GM12878 (cell line): Measurements from ENCODE around the gene TTC31. TPM values are rescaled to one million over a fixed set of nuclear protein-coding genes. Genes with fewer than 3 reads are reported as not detected.

ENCODE experiments used
- ATAC-seq: fragments of 200-7000 bp; cut with Tn5 transposase; 3 replicates; pipeline ENCODE4 v1.9.1; 2020; ENCODE audit warnings: mild to moderate bottlenecking, moderate library complexity
- BruUV-seq: library from RNA; stranded (reverse); fragments of 400-500 nt; replicated peaks from 2 replicates; lab custom pipeline; 2021; lab: Mats Ljungman, UMichigan
- CTCF ChIA-PET: fragments of 300-600 bp; sonication (Branson Sonifier 250); formaldehyde crosslinking; extraction: SDS; loops from one replicate; lab custom pipeline; 2021; ENCODE audit warnings: inconsistent platforms; lab: Yijun Ruan, JAX
- POLR2A ChIA-PET: fragments of 350-600 bp; formaldehyde crosslinking; extraction: SDS; loops from one replicate; lab custom pipeline; 2021; ENCODE audit warnings: inconsistent platforms; lab: Charles Lee
- RAD21 ChIA-PET: fragments of 300-600 bp; sonication (Branson Sonifier 250); formaldehyde crosslinking; loops from one replicate; lab custom pipeline; 2023; ENCODE audit warnings: antibody characterized with exemption; ENCODE audit not compliant: unreplicated experiment; lab: Charles Lee
- SMC1A ChIA-PET: fragments of 300-600 bp; sonication (Branson Sonifier 250); formaldehyde crosslinking; loops from one replicate; lab custom pipeline; 2023; ENCODE audit not compliant: unreplicated experiment, uncharacterized antibody; lab: Charles Lee
- DNase-seq: peaks from one replicate; pipeline ENCODE4 v3.0.0-alpha.2; 2011; ENCODE audit warnings: low read depth, low spot score
- FAIRE-seq: peaks from 3 replicates; lab custom pipeline; 2011; peaks lifted over from hg19 to GRCh38; lab: Jason Lieb, UNC
- H2AFZ ChIP-seq: 2 replicates; pipeline ENCODE4 v1.6.0; 2011; ENCODE audit warnings: low read depth, low read length, control low read depth; ENCODE audit not compliant: control insufficient read depth
- H3K27ac ChIP-seq: 2 replicates; pipeline ENCODE4 v1.5.1; 2011; ENCODE audit warnings: control low read depth; ENCODE audit not compliant: control insufficient read depth, insufficient read depth
- H3K27me3 ChIP-seq, 2 experiments: replicated peaks in 1 of 2; 2 replicates each; pipeline versions ENCODE4 v1.6.0 to v1.6.1; 2011; ENCODE audit warnings: low read length in 1 of 2; ENCODE audit not compliant: control insufficient read depth in 2 of 2, insufficient read depth in 2 of 2
- H3K36me3 ChIP-seq, 2 experiments: 2 replicates each; pipeline ENCODE4 v1.5.1; 2011; ENCODE audit warnings: low read length in 1 of 2; ENCODE audit not compliant: control insufficient read depth in 2 of 2, insufficient read depth in 2 of 2
- H3K4me1 ChIP-seq: 2 replicates; pipeline ENCODE4 v1.6.1; 2011; ENCODE audit warnings: mild to moderate bottlenecking, low read length, moderate library complexity, mixed read lengths; ENCODE audit not compliant: control insufficient read depth, insufficient read depth
- H3K4me2 ChIP-seq: 2 replicates; pipeline ENCODE4 v1.6.0; 2011; ENCODE audit warnings: control low read depth; ENCODE audit not compliant: control insufficient read depth, insufficient read depth
- H3K4me3 ChIP-seq: fragments of 200-600 bp; sonication (generic); 2 replicates; pipeline ENCODE4 v1.5.1; 2016
- H3K79me2 ChIP-seq: 2 replicates; pipeline ENCODE4 v1.6.0; 2011; ENCODE audit warnings: low read length; ENCODE audit not compliant: control insufficient read depth, insufficient read depth
- H3K9ac ChIP-seq: 2 replicates; pipeline ENCODE4 v1.8.0; 2011; ENCODE audit warnings: low read length, control low read depth, mixed read lengths; ENCODE audit not compliant: control insufficient read depth, insufficient read depth
- H3K9me3 ChIP-seq: replicated peaks from 3 replicates; pipeline ENCODE4 v1.5.1; 2011; ENCODE audit warnings: mild to moderate bottlenecking, low read length; ENCODE audit not compliant: control insufficient read depth, insufficient read depth
- H4K20me1 ChIP-seq: 2 replicates; pipeline ENCODE4 v1.6.0; 2011; ENCODE audit not compliant: control insufficient read depth, insufficient read depth
- CEBPZ ChIP-seq: fragments of 150-350 bp; IDR thresholded peaks from 2 replicates; pipeline ENCODE4 v1.6.1; 2016; ENCODE audit warnings: low read depth, low read length
- CHD1 ChIP-seq: IDR thresholded peaks from 2 replicates; pipeline ENCODE4 v1.6.1; 2012; ENCODE audit warnings: low read depth, low read length, improper control_type of control experiment
- CHD2 ChIP-seq: IDR thresholded peaks from 2 replicates; pipeline ENCODE4 v1.6.1; 2011; ENCODE audit warnings: low read depth, low read length, improper control_type of control experiment, borderline replicate concordance
- FOXK2 ChIP-seq: fragments of 450-650 bp; IDR thresholded peaks from 2 replicates; pipeline ENCODE4 v1.6.1; 2017; ENCODE audit warnings: mild to moderate bottlenecking, moderate library complexity
- IKZF1 ChIP-seq: fragments of 450-650 bp; conservative IDR thresholded peaks from 2 replicates; pipeline ENCODE4 v1.6.1; 2017; ENCODE audit warnings: antibody characterized with exemption, mild to moderate bottlenecking
- POLR2AphosphoS5 ChIP-seq: IDR thresholded peaks from 2 replicates; pipeline ENCODE4 v1.6.1; 2011; ENCODE audit warnings: mild to moderate bottlenecking, low read length, inconsistent platforms
- RELA ChIP-seq: fragments of 450-650 bp; IDR thresholded peaks from 2 replicates; pipeline ENCODE4 v1.8.0; 2014; ENCODE audit warnings: borderline replicate concordance; ENCODE audit not compliant: partially characterized antibody
- SRF ChIP-seq, 2 experiments: IDR thresholded peaks; 2 replicates each; pipeline ENCODE4 v1.6.1; 2011; ENCODE audit warnings: low read depth in 2 of 2, low read length in 2 of 2, mild to moderate bottlenecking in 1 of 2, moderate library complexity in 1 of 2
- TCF7 ChIP-seq: IDR thresholded peaks from 2 replicates; pipeline ENCODE4 v1.6.1; 2014; ENCODE audit warnings: antibody characterized with exemption, borderline replicate concordance
- ZNF592 ChIP-seq: fragments of 450-650 bp; IDR thresholded peaks from 2 replicates; pipeline ENCODE4 v1.6.1; 2017; ENCODE audit warnings: mild to moderate bottlenecking, moderate library complexity
- ZNF622 ChIP-seq: fragments of 450-650 bp; IDR thresholded peaks from 2 replicates; pipeline ENCODE4 v1.6.1; 2017; ENCODE audit warnings: mild to moderate bottlenecking, inconsistent platforms
- WGBS: methylation state at CpG from one replicate; pipeline ENCODE4 v1.1.6; 2016; ENCODE audit warnings: low lambda C conversion rate; ENCODE audit not compliant: insufficient replicate concordance, insufficient coverage; ENCODE audit errors: missing lambda C conversion rate; 5-methylcytosine and 5-hydroxymethylcytosine counted together
- in situ Hi-C: fragments of 300-500 bp; cut with MboI; formaldehyde crosslinking; loops from 9 replicates; pipeline ENCODE4 v1.14.3; 2018; ENCODE audit warnings: mixed read lengths
- intact Hi-C: fragments of 100-400 bp; cut with micrococcal nuclease; formaldehyde crosslinking; loops from one replicate; pipeline ENCODE4 v1.14.2; 2022; ENCODE audit not compliant: unreplicated experiment
- polyA plus RNA-seq, 11 experiments: library from polyadenylated mRNA; depleted of rRNA in 4 of 11; unstranded in 6 of 11; stranded (reverse) in 5 of 11; fragments of >200 nt; fragmentation: Nextera tagmentation in 4 of 11; fragmentation: Illumina TruSeq in 1 of 11; extraction: Ambion mirVana in 4 of 11; extraction: Trizol in 1 of 11; gene quantifications; 1 replicate in 1 of 11; 2 replicates in 10 of 11; pipeline versions ENCODE4 v1.2.1 to v1.2.3, GENCODE V29; 2011 to 2016; ENCODE audit warnings: inconsistent platforms in 2 of 11, missing spikeins in 2 of 11, low read depth in 1 of 11
- total RNA-seq, 4 experiments: library from RNA; depleted of rRNA in 3 of 4; stranded (reverse); fragments of >200 nt in 3 of 4; fragmentation: Illumina TruSeq in 1 of 4; extraction: Trizol in 1 of 4; gene quantifications; 2 replicates each; pipeline versions ENCODE4 v1.2.1 to v1.2.3, GENCODE V29; 2013 to 2021

TTC31 gene
- total and polyA plus RNA-seq, 10 of the 15 experiments (the other 5 are each of a cell fraction or from before 2014, with no cell fraction given), result 6.5 to 34.9 (median 25.9) TPM

- TF ChIP-seq CHD1 (no peak), SRF (IDR thresholded peaks at IDR 0.05; ENCODE audit: low read depth in 2 of 2, low read length in 2 of 2) (0 out of 4 replicates have a peak, but pooled peaks of 1 of the 2 experiments have one; percentile 16), CEBPZ (no peak), POLR2AphosphoS5 (0 out of 2 replicates have a peak, but pooled peaks have one; percentile 12), IKZF1 (no peak)
These were observed 21.5 kb upstream of the TTC31 start (continued) for GRCh38 chr2:74461187-74462053.

GRCh38 chr2:74462054-74462785 is 20.7 kb upstream of the TTC31 start:
- ChIA-PET CTCF (interaction anchor here (0.6 to 1.0 kb wide), 2 partner anchors 19 to 70 kb away, joined by 3 read pairs; no protein-coding TSS in a partner anchor), RAD21 (no interaction called here), SMC1A (no interaction called here), POLR2A (no interaction called here)
- Histone ChIP-seq H3K36me3 (peaks cover 2 to 4% of the 10 kb centered on the region in 2 experiments; a peak in 3 of 4 replicates), H3K4me3 (no peak overlapping the region), H3K4me2 (no peak overlapping the region), H3K27me3 (no peaks in the 10 kb centered on the region), H3K9me3 (no peaks in the 10 kb centered on the region), H3K4me1 (peaks cover 7% of the 10 kb centered on the region), H3K27ac (no peak overlapping the region), H2AFZ (no peak overlapping the region), H3K79me2 (peaks cover 29% of the 10 kb centered on the region), H3K9ac (no peak overlapping the region), H4K20me1 (no peaks in the 10 kb centered on the region)
- ATAC-seq (no peak), DNase-seq (no peak), FAIRE-seq (no peak)
- 95% methylated on average over 20 of the region's 20 CpGs for WGBS
- in situ Hi-C loops, result no loop called here
- BruUV-seq, result no TSS peak
- TF ChIP-seq FOXK2 (no peak), ZNF592 (no peak), RELA (no peak), TCF7 (no peak), ZNF622 (no peak), CHD2 (no peak)
- intact Hi-C loops, result no loop called here
